Measurements from ENCODE around the gene SCARB1.

Gene SCARB1

DNA sequence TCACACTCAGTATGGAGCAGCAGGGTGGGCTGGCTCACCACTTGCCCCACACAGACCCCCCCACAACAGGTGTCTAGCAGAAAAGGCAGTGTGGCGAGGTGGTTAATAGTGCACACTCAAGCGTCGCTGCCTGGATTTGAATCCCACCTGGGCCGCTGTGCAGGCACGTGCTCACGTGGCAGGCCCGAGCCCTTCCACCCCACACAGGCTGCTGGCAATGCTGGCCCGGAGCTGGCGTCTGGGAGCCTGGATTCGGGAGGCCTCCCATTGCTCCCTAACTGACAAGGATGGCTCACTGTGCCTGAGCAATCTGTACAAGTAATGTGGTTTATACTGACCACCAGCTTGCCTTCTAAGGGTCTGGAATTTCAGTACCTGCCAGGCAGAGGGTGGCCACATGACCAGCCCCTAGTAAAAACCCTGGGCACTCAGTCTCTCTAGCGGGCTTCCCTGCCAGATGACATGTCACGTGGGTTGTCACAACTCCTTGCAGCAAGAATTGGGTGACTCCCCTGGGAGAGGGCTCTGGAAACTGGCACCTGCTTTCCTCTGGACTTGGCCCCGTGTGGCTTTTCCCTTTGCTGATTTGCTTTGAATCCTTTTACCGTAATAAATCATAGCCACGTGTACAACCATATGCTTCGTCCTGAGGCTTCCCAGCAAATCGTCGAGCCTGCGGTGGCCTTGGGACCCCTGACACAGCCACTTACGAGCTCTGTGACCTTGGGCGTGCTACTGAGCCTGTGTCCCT is 72.8 kb downstream of the SCARB1 start:
- no peak for DNase-seq

DNA sequence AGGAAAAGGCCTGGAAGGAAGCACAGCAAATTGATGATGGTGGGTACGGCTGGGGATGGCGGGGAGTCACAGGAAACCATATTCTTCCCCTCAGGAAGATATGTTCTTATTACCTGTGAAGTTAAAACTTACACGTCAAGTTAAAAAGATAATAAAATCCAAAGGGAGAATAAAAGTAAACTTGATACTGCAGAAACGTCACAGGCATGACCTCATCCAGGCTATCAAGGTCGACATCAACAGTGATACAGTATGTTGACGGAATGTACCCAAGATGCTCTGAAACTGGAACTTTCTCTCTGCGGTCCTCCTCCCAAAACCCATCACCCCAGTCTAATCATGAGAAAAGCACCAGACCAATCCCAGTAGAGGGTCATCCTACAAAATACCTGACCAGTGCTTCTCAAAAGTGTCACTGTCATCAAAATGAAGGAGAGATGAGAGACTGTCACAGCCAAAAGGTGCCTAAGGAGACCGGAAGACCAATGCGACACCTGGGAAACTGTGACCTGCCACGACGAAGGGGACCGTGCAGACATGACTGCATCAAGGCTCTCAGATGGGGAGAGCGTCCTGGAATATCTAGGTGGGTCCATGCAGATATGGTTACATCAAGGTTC is 74.6 kb downstream of the SCARB1 start:
- no peak for DNase-seq

GRCh38 chr12:124786061-124786964 is 77.4 kb downstream of the SCARB1 start:
- DNase-seq = no peak

DNA sequence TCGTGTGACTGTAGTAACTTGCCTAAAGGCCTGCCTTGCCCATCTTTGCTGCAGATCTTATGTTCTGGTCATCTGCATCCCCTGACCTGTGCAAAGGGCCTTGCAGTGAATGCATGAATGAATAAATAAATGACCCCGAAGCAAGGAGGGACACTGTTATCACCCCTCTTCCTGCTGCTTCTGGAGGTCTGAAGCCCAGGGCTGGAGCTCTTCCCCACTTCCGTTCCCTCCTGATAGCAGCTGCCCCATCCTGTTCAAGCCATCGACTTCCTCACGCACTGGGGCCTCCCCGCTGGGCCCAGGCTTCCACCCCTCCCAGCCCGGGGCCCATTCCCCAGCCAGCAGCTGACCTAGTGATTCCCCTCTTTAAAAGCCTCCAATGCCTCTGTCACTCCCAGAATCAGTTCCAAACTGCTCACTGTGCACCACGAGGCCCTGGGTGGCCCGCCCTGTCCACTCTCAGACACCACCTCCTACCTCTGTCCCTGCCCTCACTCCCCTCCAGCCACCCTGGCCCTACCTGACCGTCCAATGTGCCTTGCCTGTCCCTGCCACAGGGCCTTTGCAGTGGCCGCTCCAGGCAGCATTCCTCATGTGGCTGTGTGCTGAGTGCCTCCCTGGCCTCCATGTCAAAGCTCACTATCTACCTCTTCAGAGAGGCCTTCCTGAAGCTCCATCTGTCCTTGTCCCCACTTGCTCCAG is 78.6 kb downstream of the SCARB1 start:
- no peak for DNase-seq

DNA sequence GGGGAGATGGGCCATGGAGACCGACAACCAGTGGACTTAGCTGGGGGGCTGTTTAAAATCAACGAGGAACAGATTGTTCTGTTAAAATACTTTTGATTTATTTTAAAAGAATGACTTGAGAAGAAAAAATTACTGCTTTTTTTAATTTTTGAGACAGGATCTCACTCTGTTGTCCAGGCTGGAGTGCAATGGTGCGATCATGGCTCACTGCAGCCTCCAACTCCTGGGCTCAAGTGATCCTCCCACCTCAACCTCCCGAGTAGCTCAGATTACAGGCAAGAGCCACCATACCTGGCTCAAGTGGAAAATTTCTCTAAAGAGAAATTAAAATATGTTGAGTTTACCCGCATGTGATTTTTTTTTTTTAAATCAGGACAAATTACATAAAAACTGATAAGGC is 80.6 kb downstream of the SCARB1 start:
- DNase-seq = no peak

DNA sequence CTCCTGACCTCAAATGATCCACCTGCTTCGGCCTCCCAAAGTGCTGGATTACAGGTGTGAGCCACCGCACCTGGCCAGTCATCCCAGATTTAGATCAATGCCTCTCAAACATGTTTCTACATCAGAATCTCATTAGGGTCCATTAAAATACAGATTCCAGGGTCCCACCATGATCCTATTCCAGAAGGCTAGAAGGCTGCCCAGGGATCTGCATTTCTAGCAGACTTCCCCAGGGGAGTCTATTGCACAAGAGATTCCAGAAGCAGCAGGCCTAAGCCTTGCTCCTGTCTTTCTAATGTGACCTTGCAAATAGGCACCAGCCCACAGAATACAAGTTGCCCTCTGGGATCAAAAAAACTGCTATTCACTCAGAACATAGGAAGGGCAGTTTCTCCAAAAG is 81.5 kb downstream of the SCARB1 start:
- DNase-seq = no peak

GRCh38 chr12:124780752-124781685 is 82.6 kb downstream of the SCARB1 start:
- no peak for DNase-seq

DNA sequence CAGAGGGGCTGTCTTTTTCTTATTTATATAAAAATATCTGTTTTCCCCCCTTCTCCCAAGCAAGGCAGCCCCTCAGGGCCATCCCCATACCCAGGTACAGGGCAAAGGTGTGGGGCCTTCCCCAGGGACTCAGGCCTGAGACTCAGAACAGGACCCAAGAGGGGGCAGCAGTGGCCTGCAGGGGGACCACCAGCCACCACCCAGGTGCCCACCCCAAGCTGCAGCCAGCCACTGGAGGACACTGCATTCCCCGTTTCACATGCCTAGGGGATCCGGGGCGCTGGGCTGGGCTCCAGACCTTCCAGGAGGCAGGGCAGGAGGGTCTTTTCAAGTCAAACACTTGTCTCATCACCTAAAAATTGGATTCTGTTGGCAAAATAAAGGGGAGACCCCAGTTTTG is 83.3 kb downstream of the SCARB1 start:
- DNase-seq = no peak

DNA sequence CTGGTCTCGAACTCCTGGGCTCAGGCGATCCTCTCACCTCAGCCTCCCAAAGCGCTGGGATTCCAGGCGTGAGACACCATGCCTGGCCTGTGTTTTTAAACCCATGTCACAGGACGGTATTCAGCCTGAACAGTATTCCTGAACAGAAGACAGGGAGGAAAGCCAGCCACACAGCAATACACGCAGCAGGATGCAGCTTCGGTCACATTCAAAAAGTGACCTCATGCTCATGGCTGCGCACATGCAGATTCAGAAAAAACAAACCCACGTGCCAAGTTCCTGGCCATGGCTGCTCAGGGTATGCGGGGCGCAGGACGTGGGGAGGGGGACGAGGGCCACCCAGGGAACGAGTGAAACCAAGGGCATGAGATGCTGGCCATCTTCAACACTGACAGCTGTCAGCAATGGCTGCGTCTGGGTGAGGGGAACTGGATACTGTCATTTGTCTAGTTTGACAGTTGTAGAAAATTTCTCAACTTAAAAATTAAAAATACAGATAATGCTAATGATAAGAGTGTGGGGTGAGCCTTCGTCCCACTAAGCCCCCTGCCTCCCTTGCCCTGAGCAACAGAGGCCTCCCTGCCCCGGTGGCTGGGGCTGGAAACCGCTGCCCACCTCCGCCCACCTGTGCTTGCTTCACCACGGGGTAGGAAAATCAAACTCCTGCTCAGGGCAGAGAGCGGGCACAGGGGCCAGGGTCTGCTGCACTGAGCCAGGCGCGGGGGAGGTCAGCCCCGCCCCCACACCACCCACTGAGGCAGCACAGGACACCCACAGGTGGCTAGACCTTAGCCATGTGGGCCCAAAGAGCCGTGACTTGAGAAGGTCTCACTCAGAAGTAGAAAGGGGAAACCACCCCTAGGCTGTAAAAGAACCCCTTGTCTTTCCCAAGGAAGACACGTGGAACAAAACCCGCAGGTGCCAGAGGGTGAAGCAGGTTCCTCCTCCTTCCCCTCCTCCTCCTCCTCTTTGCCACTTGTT is 84.2 kb downstream of the SCARB1 start:
- no peak for DNase-seq

DNA sequence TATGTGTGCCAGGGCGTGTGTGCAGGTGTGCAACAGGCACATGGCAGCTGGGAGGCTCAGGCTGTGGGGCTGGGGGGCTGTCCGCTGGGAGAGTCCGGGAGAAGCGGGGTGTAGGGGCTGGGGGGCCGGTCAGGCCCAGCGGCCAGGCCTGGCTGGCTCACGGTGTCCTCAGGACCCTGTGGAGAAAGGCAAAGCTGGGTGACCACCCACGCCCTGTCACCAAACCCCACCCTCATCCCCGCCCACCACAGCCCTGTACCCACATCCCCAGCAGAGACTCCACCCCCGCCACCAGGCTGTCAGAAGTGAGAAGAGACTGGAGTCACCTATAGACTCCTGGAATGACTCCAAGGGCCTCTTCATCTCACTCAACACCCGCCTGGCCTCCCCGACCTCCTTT is 85.3 kb downstream of the SCARB1 start:
- no peak for DNase-seq

- no peak for DNase-seq
Observed at GRCh38 chr12:124777399-124778372, 86.0 kb downstream of the SCARB1 start.

GRCh38 chr12:124776125-124776513 is 87.5 kb downstream of the SCARB1 start:
- no peak for DNase-seq

GRCh38 chr12:124774462-124775167 is 89.0 kb downstream of the SCARB1 start:
- DNase-seq = no peak

DNA sequence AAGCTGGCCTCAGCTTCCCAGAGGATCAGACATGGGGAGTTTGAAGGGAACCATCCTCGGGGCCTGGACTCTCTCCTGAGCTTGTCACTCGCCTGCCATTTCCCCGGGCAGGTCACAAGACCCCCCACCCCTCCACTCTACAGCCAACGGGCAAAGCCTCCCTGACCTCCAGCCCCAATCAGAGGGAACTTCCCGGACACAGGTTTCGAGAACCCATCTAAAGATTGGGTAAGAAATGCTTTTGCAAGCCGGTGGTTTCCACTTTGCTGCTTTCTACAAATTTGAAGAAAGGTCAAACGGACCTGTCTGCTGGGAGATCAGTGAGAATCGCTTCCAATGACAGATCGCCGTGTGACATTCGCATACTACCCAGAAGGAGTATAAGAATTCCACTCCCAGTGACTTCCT is 89.6 kb downstream of the SCARB1 start:
- DNase-seq = no peak

- DNase-seq = no peak
Observed at GRCh38 chr12:124772289-124773170, 91.1 kb downstream of the SCARB1 start.

- peak; percentile 58 for DNase-seq
Observed at GRCh38 chr12:124771462-124772288, 92.0 kb downstream of the SCARB1 start.

- no peak for DNase-seq
Observed at GRCh38 chr12:124770728-124771127, 92.9 kb downstream of the SCARB1 start.

Data from NCI-H1048 (cell line).